ENCODE data around the gene WNT2.

Gene WNT2

GRCh38 chr7:117279931-117280557 is 42.8 kb downstream of the WNT2 start:
- Histone ChIP-seq H3K9me3 (ENCODE audit: insufficient read depth, low read length) (no peaks in the 10 kb centered on the region), H3K27ac (ENCODE audit: low read depth, low read length) (no peak overlapping the region), H3F3A (ENCODE audit: insufficient read depth) (no peaks in the 10 kb centered on the region), H3K9ac (ENCODE audit: low read length) (no peak overlapping the region), H2AFZ (ENCODE audit: low read depth, low read length, severe bottlenecking) (no peak overlapping the region), H3K27me3 (ENCODE audit: low read length) (no peaks in the 10 kb centered on the region), H3K4me2 (ENCODE audit: low read depth, low read length, poor library complexity, severe bottlenecking) (no peak overlapping the region), H3K4me3 (ENCODE audit: insufficient read depth, low read length, poor library complexity, severe bottlenecking) (no peak overlapping the region), H3K36me3 (ENCODE audit: low read length) (no peaks in the 10 kb centered on the region), H4K20me1 (ENCODE audit: low read depth, low read length) (no peaks in the 10 kb centered on the region), H3K9me2 (replicated peaks; ENCODE audit: insufficient read depth, low read length) (no peaks in the 10 kb centered on the region), H3K79me2 (ENCODE audit: insufficient read depth, low read length) (no peaks in the 10 kb centered on the region)
- TF ChIP-seq CTCF (IDR thresholded peaks at IDR 0.05; ENCODE audit: insufficient read depth, low read length, poor library complexity, severe bottlenecking) (no peak), EZH2phosphoT487 (conservative IDR thresholded peaks at IDR 0.05; ENCODE audit: low read length) (no peak)

GRCh38 chr7:117279203-117279602 is 43.7 kb downstream of the WNT2 start:
- no peak overlapping the region for H2AFZ ChIP-seq (ENCODE audit: low read depth, low read length, severe bottlenecking)
- H4K20me1 ChIP-seq (ENCODE audit: low read depth, low read length), result no peaks in the 10 kb centered on the region
- no peaks in the 10 kb centered on the region for H3K27me3 ChIP-seq (ENCODE audit: low read length)
- H3F3A ChIP-seq (ENCODE audit: insufficient read depth), result no peaks in the 10 kb centered on the region
- no peak overlapping the region for H3K9ac ChIP-seq (ENCODE audit: low read length)
- H3K4me2 ChIP-seq (ENCODE audit: low read depth, low read length, poor library complexity, severe bottlenecking), result no peak overlapping the region
- no peaks in the 10 kb centered on the region for H3K36me3 ChIP-seq (ENCODE audit: low read length)
- H3K9me3 ChIP-seq (ENCODE audit: insufficient read depth, low read length), result no peaks in the 10 kb centered on the region
- TF ChIP-seq CTCF (IDR thresholded peaks at IDR 0.05; ENCODE audit: insufficient read depth, low read length, poor library complexity, severe bottlenecking), result no peak
- no peak for TF ChIP-seq EZH2phosphoT487 (conservative IDR thresholded peaks at IDR 0.05; ENCODE audit: low read length)
- H3K9me2 ChIP-seq (replicated peaks; ENCODE audit: insufficient read depth, low read length), result no peaks in the 10 kb centered on the region
- H3K79me2 ChIP-seq (ENCODE audit: insufficient read depth, low read length), result no peaks in the 10 kb centered on the region
- H3K4me3 ChIP-seq (ENCODE audit: insufficient read depth, low read length, poor library complexity, severe bottlenecking), result no peak overlapping the region
- H3K27ac ChIP-seq (ENCODE audit: low read depth, low read length), result no peak overlapping the region

GRCh38 chr7:117278040-117278439 is 44.8 kb downstream of the WNT2 start:
- H2AFZ ChIP-seq (ENCODE audit: low read depth, low read length, severe bottlenecking), result no peak overlapping the region
- H3K4me3 ChIP-seq (ENCODE audit: insufficient read depth, low read length, poor library complexity, severe bottlenecking), result no peak overlapping the region
- H3K9ac ChIP-seq (ENCODE audit: low read length), result no peak overlapping the region
- H3K27me3 ChIP-seq (ENCODE audit: low read length), result no peaks in the 10 kb centered on the region
- no peaks in the 10 kb centered on the region for H3K9me3 ChIP-seq (ENCODE audit: insufficient read depth, low read length)
- TF ChIP-seq CTCF (IDR thresholded peaks at IDR 0.05; ENCODE audit: insufficient read depth, low read length, poor library complexity, severe bottlenecking) (no peak), EZH2phosphoT487 (conservative IDR thresholded peaks at IDR 0.05; ENCODE audit: low read length) (no peak)
- H3F3A ChIP-seq (ENCODE audit: insufficient read depth), result no peaks in the 10 kb centered on the region
- H4K20me1 ChIP-seq (ENCODE audit: low read depth, low read length), result no peaks in the 10 kb centered on the region
- no peak overlapping the region for H3K27ac ChIP-seq (ENCODE audit: low read depth, low read length)
- no peaks in the 10 kb centered on the region for H3K36me3 ChIP-seq (ENCODE audit: low read length)
- H3K4me2 ChIP-seq (ENCODE audit: low read depth, low read length, poor library complexity, severe bottlenecking), result no peak overlapping the region
- no peaks in the 10 kb centered on the region for H3K79me2 ChIP-seq (ENCODE audit: insufficient read depth, low read length)
- no peaks in the 10 kb centered on the region for H3K9me2 ChIP-seq (replicated peaks; ENCODE audit: insufficient read depth, low read length)
